HG03135 (cell line): ENCODE measurements around the gene JPH3.

ENCODE experiments used
- ATAC-seq: cut with Tn5 transposase; IDR thresholded peaks from one replicate; pipeline ENCODE4 v1.9.1; 2021; ENCODE audit warnings: mild to moderate bottlenecking, moderate library complexity; ENCODE audit not compliant: unreplicated experiment

The JPH3 gene

GRCh38 chr16:87733190-87733589, 130.9 kb downstream of the JPH3 start:
- ATAC-seq = no peak

- ATAC-seq = no peak
Measured at GRCh38 chr16:87734644-87735043, 132.3 kb downstream of the JPH3 start.

GRCh38 chr16:87735270-87736007, 133.1 kb downstream of the JPH3 start:
- no peak for ATAC-seq

- no peak for ATAC-seq
Measured at GRCh38 chr16:87736008-87736382, 133.7 kb downstream of the JPH3 start.

- ATAC-seq = no peak
Measured at GRCh38 chr16:87739801-87740200, 137.5 kb downstream of the JPH3 start.

GRCh38 chr16:87740441-87740840, 138.1 kb downstream of the JPH3 start:
- ATAC-seq = no peak

GRCh38 chr16:87740909-87741424, 138.7 kb downstream of the JPH3 start:
- no peak for ATAC-seq

- ATAC-seq = no peak
Measured at GRCh38 chr16:87741700-87742415, 139.6 kb downstream of the JPH3 start.

GRCh38 chr16:87742781-87743490, 140.6 kb downstream of the JPH3 start:
- ATAC-seq = no peak

GRCh38 chr16:87744750-87745514, 142.6 kb downstream of the JPH3 start:
- ATAC-seq = no peak

- no peak for ATAC-seq
Measured at GRCh38 chr16:87746178-87746577, 143.9 kb downstream of the JPH3 start.
